Fibroblast of lung (primary cell): ENCODE data around the gene UBE2Q2.

ENCODE experiments used
- EZH2 ChIP-seq: IDR thresholded peaks from 2 replicates; pipeline ENCODE4 v1.5.1; 2012; ENCODE audit warnings: low read length, control low read depth, mild to moderate bottlenecking; ENCODE audit errors: missing control alignments
- TF ChIP-seq, protein P1 (sequence below), 2 donors: IDR thresholded peaks in 1 of 2; conservative IDR thresholded peaks in 1 of 2; 1 replicate in 1 of 2; 2 replicates in 1 of 2; pipeline ENCODE4 v1.5.1; 2011 to 2012; ENCODE audit warnings: low read length in 2 of 2, control low read depth in 1 of 2, inconsistent platforms in 1 of 2, low read depth in 1 of 2, mild to moderate bottlenecking in 1 of 2

DNA sequence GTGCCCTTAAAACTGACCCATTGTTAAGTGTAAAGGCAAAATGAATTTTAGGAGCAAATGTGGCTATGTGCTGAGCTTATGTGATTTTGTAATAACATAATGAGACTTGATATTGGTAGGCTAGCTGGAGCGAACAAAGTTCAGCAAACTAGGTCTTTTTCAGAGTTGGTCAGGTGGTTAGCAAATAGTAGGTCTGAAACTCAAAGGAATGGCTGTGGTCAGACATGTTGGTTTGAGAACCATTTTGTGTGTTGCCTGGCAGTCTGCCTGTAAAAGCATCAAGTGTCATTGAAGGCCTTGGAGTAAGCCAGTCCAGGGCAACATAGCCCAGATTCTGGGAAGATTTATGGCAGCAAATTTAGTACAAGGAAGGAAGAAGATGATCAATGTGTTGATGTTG, 76.8 kb downstream of the UBE2Q2 start:
- TF ChIP-seq, protein P1, sequence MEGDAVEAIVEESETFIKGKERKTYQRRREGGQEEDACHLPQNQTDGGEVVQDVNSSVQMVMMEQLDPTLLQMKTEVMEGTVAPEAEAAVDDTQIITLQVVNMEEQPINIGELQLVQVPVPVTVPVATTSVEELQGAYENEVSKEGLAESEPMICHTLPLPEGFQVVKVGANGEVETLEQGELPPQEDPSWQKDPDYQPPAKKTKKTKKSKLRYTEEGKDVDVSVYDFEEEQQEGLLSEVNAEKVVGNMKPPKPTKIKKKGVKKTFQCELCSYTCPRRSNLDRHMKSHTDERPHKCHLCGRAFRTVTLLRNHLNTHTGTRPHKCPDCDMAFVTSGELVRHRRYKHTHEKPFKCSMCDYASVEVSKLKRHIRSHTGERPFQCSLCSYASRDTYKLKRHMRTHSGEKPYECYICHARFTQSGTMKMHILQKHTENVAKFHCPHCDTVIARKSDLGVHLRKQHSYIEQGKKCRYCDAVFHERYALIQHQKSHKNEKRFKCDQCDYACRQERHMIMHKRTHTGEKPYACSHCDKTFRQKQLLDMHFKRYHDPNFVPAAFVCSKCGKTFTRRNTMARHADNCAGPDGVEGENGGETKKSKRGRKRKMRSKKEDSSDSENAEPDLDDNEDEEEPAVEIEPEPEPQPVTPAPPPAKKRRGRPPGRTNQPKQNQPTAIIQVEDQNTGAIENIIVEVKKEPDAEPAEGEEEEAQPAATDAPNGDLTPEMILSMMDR (conservative IDR thresholded peaks at IDR 0.05 in 1 of 2, IDR thresholded peaks at IDR 0.05 in 1 of 2; ENCODE audit: low read depth in 1 of 2, low read length in 2 of 2) = no peak
- TF ChIP-seq EZH2 = no peak
